ENCODE results near the gene SHMT1.

Gene SHMT1

GRCh38 chr17:18324140-18325050, 39.0 kb downstream of the SHMT1 start:
- no peak overlapping the region for H3K4me3 ChIP-seq (ENCODE audit: low read depth, low read length)
- no peak for TF ChIP-seq CTCF (IDR thresholded peaks at IDR 0.05; ENCODE audit: low read depth, low read length, missing control alignments)
- DNase-seq (ENCODE audit: low read depth), result no peak

GRCh38 chr17:18323507-18324139, 39.7 kb downstream of the SHMT1 start:
- no peak for DNase-seq (ENCODE audit: low read depth)
- no peak overlapping the region for H3K4me3 ChIP-seq (ENCODE audit: low read depth, low read length)
- TF ChIP-seq CTCF (IDR thresholded peaks at IDR 0.05; ENCODE audit: low read depth, low read length, missing control alignments), result no peak

- H3K4me3 ChIP-seq (ENCODE audit: low read depth, low read length), result no peak overlapping the region
- no peak for DNase-seq (ENCODE audit: low read depth)
- no peak for TF ChIP-seq CTCF (IDR thresholded peaks at IDR 0.05; ENCODE audit: low read depth, low read length, missing control alignments)
These were observed 40.3 kb downstream of the SHMT1 start for GRCh38 chr17:18323007-18323406.

- no peak for DNase-seq (ENCODE audit: low read depth)
- no peak overlapping the region for H3K4me3 ChIP-seq (ENCODE audit: low read depth, low read length)
- TF ChIP-seq CTCF (IDR thresholded peaks at IDR 0.05; ENCODE audit: low read depth, low read length, missing control alignments), result no peak
These were observed 40.8 kb downstream of the SHMT1 start for GRCh38 chr17:18322522-18322921.

GRCh38 chr17:18321309-18321708, 42.0 kb downstream of the SHMT1 start:
- no peak overlapping the region for H3K4me3 ChIP-seq (ENCODE audit: low read depth, low read length)
- no peak for TF ChIP-seq CTCF (IDR thresholded peaks at IDR 0.05; ENCODE audit: low read depth, low read length, missing control alignments)
- no peak for DNase-seq (ENCODE audit: low read depth)

- no peak overlapping the region for H3K4me3 ChIP-seq (ENCODE audit: low read depth, low read length)
- no peak for DNase-seq (ENCODE audit: low read depth)
- TF ChIP-seq CTCF (IDR thresholded peaks at IDR 0.05; ENCODE audit: low read depth, low read length, missing control alignments), result no peak
These were observed 43.0 kb downstream of the SHMT1 start for GRCh38 chr17:18320301-18320700.
